ENCODE measurements around the gene KIRREL1.
"Not testable (repeated sequence)": the region's sequence is repeated elsewhere in the genome, so short reads cannot be mapped to it uniquely, and the experiment has no call there.

KIRREL1 gene

DNA sequence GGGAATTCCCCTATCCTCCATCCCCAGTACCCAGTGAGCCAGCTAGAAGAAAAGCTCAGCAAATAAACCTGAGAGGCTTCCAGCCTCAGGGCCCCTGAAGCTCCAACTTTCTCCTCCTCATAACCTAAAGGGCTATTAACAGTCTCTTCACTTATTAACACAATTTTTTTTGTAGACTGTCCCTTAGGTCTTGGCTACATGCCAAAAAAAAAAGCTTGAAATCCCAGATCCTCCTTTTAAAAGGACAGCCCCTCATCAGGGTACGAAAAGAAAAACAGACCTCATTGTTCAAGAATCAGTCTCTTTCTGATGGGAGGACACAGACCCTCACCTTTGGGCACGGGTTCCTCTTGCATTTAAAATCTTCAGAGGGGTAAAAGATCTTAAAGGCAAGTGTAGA lies 114.5 kb downstream of the KIRREL1 start:
- DNase-seq = no peak

DNA sequence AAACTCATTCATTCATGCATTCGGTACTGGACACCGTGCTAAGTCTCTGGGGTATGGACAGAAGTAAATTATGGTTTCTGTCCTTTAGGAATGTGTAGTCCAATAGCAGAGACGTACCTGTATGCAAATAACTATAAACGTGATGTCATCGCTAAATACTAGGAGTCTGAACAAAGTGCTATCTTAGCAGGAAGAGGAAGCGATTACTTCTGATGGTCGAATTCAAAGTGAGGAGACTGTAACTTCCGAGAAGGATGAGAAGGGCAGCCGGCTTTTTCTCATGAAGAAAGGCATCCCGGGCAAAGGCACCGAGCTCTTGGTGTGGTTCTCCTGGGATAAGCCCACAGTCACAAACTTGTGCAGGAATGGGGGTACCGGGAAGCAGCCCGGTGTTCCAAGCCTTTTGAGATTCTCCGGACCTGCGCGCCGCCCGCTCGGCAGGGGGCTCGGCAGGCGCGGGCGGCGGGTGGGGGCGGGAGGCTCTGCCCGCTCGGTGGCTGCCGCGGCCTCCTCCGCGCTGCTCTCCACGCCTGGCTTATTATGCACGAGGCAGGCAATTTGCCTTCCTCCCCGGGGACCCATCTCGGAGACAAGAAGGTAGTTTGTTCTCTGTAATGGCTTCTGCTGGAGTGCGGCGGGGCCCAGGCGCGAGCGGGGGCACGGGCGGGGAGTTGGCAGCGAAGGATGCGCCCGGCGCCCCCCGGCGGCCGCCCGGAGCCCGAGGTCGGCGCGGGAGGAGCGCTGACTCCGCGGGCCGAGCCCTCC lies 119.7 kb downstream of the KIRREL1 start:
- DNase-seq = no peak

DNA sequence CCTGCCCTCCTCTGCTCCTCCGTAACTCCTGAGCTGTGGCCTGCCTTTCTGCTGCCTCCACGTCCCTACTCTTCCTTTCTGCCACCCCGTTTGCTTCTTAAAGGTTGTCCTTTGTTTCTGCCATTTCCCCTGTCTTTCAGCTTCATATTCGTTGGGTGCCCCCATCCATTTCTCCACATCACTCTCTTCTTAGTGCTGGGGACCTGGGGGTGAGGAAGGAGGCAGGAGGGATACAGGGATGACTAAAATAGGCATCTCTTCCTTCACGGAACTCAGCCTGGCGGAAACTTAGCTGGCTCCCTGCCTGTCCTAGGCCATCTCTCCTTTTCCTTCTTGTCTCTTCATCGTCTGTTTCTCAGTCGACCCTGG lies 120.3 kb downstream of the KIRREL1 start:
- no peak for DNase-seq

DNA sequence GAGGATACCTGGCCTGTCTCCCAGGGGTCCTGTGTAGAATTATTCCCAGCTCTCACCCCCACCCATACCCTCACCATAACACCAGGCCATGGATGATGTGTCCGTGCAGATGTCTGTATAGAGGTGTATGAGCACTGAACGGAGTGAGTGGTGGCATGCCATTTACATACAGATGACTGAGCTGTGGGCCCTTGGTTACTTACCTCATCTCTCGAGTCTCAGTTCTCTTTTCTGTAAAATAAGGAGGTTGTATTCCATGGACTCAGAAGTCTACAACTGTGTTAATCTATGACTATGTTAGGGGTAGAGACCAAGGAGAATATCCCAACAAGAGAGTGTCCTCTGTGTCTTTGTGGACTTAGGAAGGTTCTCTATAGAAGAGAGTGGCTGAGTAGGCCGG lies 121.7 kb downstream of the KIRREL1 start:
- no peak for DNase-seq

DNA sequence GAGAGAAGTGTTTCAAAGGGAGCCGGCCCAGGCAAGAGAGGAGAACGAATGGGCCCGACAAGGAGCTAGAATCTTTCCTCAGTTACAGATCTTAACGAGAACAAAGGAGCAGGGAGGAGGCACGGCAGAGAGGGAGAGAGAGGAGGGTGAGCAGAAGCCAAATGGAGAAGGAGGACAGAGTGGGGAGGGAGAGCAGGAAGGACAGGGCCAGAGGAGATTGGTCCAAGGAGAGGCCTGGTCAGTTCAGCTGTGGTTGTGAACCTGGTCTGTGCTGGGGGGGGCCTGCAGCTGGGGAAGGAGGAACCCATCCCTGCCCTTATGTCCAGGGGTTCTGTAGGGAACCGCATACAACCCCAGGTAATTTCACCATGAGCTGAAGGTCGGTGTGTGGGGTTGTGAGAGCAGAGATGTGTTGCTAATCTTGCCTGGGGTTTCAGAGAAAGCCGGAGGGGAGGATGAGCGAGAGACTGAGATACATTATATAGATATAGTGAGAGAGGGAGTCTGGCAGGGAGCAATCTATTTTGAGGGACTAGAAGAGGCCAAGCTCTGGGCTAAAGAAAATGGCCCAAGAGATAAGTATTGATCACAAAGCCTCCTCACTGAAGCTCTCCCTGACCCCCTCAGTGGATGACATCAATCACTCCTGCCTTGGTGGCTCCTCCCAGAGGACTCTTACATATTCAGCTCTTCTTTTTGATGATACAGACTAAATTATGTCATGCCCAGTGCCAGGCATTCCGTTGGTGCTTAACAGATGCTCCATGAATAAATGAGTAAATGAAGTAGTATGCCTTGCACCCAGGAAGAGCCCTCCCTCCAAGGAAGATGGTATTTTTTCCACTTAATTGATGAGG lies 123.1 kb downstream of the KIRREL1 start:
- DNase-seq = no peak

DNA sequence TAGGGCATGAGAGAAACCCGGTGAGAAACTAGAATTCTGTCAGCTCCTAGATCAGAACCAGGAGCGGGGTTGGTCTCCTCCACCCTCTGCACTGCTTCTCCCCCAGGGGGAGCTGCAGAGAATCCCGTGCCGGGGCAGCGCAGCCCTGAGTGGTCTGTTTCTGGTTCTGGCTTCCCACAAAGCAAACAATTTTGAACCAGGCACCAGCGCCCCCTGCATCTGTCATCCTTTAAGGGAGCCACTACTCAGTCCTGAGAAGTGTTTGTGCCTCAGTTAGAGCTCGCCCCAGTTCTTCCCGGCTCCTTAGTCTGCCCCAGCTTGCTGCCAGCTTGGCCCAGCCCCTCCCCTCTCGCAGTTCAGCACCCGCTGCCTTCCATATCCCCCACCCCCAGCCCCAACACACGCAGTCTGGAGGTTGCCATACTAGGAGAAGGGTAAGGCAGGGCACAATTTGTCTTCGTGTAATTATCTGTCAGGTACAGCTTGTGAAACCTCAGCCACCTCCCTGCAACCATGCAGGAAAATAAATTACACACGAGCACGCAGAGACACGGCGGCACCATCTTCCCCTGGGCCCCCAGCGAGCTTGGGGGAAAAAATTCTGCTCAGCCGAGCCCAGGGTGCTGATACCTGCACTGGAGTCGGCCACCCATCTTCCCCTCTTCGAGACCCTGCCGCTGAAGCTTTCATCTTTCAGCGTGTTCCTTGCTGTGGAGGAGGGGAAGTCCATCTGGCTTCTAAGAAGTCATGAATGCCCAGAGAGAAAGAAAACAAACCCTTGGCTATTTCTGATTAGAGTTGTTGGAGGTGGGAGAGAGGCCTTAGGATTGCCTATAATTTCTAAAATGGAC lies 124.6 kb downstream of the KIRREL1 start:
- peak in 2 of 5 donors; percentile 15 to 19 for DNase-seq

DNA sequence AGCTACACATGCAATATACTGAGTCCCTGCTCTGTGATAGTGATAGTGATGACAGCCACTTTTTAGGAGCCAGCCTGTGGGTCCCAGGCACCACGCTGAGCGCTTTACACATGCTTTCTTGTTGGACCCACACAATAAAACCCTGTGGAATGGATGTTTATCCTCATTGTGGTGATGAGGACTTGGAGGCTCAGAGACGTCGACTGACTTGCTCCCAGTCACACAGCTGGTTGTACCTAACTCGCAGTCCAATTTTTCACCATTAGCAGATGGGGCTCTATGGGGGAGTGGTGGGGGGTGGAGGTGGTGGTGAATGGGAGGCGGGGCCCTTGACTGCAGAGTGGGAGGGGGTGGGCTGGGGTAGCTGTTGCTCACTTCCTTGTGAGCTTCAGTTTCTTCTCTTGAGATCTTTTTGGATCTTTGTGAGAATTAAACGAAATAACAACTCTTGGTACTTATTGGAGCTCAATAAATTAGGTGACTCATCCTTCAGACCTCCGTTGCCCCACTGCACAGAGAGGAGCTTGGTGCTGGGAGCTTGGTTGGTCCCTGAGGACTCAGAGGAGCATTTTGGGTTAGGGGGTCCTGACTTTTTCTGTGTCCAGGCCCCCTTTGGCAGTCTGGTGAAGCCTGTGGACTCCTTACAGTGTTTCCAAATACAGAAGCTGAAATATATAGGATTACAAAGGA lies 125.4 kb downstream of the KIRREL1 start:
- DNase-seq = no peak

DNA sequence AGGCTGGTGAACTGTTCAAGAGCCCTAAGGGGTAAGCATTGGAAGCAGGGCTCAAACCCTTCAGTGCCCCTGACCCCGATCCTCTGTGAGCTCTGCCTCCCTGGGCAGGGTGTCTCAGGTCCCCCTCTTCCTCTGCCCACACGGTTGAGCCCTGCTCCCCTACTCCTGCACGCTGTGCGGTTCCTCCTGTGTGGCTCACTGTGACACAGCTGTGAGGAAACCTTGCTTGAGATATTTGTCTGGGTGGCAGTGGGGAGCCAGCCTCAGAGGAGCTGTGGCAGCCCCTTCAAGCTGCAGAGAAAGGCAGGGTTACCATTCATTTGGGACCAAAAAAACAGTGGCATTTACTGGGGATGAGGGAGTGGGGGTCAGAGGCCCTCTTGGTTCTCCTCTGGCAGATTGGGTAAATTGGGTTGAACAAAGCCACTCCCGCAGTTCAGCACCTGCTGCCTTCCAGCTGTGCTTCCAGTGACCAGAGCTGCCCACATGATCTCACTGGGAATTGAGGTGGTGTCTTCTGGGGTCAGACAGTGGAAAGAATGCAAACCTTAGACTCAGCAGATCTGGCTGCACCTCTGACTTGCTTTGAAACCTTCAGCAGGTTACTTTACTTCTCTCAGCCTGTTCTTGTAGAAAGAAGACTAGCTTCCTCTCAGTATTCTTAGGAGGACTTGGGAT lies 126.7 kb downstream of the KIRREL1 start:
- no peak for DNase-seq

DNA sequence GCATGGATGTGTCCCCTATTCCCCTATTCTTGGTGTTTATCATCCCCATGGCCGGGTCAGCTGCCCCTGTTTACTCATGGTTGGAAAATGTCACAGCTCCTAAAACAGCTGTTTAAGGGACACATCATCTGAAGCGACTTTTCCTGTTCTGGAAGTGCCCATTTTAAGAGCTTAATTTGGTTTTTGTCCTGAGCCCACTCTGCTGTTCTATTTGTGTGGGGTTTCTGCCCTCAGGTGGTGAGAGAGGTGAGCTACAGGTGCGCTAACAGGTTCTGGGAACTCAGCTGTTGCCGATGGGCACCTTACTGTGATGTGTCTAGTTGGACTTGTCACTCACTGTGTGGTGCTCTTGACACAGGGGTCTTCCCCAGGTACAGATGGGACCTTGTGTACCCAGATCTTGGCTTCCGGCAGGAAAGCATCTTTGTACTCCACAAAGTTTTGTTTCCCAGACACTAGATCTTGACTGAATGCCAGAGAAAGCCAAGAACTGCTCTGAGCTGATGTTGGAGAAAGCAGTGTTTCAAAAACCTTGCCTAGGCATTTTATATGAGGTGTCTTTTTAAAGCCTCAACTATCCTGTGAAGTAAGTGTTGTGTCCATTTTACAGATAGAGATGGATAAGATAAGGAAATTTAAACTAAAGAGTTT lies 128.3 kb downstream of the KIRREL1 start:
- no peak for DNase-seq

DNA sequence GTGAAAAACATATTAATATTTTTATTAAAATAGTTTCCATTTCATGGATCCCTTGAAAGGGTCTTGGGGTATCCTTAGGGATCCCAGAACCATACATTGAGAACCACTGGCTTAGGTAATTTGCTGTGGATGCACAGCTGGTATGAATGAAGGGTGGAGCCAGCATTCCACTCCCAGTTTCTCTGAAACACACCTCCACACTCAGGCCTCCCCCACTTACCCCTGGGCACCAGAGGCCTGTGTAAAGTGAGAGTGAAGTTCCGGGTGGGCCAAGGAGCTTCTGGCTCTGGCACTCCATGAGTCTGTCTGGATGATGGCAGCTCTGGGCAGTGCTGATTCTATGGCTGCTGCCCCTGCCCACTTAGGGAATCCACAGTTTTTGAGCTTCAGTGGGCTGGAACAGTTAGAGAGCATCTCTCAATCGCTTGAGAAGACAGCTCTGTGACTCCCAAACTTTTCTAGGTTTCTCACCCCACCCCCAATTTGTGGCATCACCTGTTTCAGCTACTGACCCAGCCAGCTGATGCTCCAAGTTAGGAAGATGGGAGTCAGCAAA lies 129.5 kb downstream of the KIRREL1 start:
- no peak for DNase-seq

DNA sequence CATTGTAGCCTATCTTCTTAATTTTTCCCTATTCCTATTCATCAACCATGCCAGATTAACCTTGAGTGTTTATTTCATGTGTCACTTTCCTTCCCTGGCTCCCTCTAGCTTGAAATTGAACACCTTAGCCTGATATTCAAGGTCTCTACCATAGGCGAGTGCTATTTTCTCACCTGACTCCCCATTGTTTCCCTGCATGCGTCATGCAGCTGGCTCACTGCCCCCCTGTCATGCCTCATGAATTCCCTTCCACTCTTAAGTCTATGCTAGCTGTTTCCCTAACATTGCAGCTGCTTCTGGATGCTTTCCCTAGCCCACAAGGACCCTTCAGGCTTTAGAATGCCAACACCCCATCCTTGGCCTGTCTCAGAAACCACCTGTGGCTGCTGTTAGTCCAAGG lies 130.6 kb downstream of the KIRREL1 start:
- DNase-seq = no peak

DNA sequence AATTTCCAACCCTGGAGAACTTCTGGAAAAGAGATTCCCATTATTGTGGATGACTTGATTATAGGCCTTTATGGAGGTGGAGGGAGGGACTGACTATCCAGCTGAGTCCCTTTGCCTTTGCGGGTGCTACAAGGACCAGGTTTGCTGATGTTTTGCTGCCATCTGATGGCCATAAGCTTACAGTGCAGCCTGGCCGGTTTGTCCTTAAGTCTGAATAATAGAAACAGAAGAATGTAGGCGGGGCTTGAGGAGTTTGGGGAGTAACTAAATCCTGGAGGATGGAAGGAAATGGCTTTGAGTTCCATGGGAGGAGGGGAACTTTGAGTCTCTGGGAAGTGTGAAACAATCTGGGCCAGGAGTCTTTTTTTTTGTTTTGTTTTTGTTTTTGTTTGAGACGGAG lies 131.6 kb downstream of the KIRREL1 start:
- peak in 4 of 5 donors; percentile 36 to 67 (median 50) for DNase-seq

DNA sequence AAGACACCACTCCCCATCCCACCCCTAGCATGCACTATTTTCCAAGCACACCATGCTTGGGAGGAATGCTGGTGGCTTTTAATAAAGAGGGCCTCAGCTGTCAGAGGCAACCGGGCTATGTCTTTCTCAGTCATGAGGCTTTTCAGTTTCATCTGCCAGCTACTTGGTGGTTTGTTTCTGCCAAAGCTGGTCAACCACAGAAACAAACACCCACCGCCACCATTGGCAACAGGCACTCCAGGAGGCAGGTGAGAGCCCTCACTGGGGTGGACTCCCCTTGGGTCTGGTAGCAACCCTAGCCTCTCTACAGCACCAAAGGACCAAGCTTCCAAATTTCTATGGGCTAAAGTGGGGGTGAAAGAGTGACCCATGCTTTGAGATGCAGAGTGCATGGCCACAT lies 133.0 kb downstream of the KIRREL1 start:
- DNase-seq = no peak

DNA sequence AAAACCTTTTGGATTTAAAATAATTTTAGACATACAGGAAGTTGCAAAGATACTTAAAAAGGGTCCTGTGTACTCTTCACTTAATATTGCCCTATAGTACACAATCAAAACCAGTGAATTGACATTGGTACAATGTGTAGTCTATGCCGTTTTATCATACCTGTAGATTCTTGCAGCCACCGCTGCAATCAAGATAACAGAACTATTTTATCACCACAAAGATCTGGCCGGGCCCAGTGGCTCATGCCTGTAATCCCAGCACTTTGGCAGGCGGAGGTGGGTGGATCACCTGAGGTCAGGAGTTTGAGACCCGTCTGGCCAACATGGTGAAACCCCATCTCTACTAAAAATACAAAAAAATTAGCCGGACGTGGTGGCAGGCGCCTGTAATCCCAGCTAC lies 135.1 kb downstream of the KIRREL1 start:
- DNase-seq = not testable (repeated sequence)

DNA sequence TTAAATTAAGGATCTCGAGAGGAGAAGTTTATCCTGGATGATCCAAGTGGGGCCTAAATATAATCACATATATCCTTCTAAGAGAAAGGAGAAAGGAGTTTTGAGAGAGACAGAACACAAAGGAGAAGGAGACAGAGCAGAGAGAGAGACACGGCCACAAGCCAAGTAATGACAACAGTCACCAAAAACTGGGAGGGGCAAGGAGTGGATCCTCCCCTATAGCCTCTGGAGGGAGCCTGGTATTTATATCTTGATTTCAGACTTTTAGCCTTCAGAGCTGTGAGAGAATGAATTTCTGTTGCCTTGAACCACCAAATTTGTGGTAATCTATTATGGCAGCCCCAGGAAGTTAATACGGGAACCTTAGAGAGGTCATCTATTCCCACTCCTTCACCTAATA lies 137.8 kb downstream of the KIRREL1 start:
- DNase-seq = no peak

DNA sequence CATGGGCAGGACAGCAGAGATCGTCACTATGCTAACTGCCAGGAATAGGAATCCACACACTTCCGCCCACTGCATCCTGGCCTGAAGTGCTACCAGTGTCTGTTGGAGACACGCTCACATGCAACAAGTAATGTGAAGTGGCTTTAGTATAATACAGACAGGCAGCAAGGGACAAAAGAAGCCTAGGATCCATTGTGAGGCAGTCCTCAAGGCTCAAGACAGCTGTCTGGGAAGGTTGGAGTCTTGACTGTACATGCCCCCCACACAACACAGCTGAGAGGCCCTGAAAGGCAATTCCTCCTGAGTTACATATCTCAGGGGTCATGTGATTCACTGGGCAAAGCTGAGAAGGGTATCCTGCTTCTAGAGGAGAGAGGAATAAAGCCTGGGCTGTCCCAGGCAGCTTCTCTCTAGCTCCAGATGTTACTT lies 147.3 kb downstream of the KIRREL1 start:
- DNase-seq = no peak

DNA sequence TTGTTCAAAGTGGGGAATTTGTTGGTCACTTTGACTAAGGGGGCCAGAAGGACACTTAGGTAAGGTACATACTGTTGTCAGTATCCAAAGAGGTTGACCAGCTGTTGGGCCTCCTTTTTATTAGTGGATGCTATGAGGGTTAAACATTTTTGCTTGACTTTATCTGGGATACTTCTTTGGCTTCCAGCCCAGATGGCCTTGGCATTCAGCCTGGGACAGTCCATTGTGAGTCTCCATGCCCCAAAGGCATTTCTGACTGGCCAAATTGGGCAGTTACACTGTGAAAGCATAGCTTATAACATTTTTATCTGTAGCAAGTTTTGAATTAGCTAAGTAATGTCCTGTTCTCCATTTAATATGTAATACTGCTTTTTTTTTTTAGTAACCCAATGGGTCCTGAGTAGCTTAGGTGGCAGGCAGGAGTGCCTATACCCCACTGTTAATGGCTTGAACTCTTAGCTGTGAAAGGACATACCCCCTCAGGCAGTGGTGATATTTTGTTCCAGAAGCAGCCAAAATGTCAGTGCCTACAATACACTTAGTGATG lies 151.8 kb downstream of the KIRREL1 start:
- DNase-seq = no peak

DNA sequence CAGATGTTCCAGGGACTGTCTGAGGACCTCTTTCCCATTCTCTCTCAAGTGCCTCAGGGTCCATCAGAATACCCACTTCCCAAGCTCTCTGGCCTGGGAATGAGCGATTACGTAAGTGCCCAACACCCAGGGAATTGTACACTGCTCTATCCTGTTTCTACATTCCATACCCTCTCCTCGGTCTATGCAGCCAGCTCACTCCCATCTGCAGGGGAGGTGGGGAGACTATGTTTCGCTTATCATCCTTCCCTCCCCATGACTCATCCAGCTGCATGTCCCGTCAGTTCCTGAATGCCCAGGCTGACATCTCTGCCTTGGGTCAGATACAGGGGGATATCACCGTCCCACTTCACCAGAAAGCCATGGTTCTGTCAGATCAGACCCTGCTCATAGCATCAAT lies 152.7 kb downstream of the KIRREL1 start:
- no peak for DNase-seq

DNA sequence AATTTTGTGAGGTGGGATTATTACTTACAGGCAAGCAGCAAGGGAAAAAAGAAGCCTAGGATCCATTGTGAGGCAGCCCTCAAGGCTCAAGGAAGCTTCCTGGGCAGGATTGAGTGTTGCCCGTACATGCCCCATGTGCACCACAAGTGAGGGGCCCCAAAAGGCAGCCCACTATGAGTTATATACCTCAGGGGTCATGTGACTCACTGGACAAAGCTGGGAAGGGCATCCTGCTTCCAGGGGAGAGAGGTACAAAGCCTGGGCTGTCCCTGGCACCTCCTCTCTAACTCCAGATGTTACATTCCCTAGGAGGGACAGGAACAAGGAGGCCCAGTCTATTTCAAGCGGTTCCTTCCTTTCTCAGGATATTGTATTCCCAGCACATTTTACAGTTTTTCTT lies 153.3 kb downstream of the KIRREL1 start:
- no peak for DNase-seq

DNA sequence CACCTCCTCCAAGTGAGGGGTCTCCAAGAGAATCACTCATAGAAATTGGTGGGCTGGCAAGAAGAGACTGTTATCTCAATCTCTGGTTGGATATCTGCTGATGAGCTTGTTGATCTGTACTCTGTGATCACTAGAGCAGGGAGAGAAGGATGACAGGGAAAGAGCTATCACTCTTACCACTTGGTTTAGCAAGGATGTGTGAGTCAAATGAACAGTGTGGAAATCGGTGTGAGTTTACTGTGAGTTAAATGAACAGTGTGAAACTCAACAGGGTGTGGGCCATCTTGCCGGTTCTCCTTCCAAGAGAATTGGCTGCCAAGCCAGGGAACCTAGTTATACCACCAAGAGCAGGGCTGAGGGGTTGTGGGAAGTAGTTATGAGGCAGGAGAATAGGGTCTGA lies 154.0 kb downstream of the KIRREL1 start:
- DNase-seq = no peak

DNA sequence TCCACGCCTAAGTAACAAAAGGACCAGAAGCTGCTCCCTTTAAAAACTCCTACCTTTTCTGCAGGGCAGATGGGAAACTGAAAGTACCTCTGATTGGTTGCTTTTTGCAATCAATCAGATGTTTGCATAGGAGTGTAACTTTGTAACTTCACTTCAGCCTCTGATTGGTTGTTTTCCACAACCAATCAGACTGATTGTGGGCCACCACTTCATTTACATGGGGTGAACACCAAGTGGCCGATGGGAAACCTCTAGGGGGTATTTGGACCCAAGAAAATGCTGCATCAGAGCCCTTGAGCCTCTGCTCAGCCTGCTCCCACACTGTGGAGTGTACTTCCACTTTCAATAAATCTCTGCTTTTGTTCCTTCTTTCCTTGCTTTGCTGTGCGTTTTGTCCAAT lies 154.4 kb downstream of the KIRREL1 start:
- DNase-seq = no peak
